GM06990 (cell line): ENCODE results near the gene BARX1.
"Not testable (repeated sequence)": the region's sequence is repeated elsewhere in the genome, so short reads cannot be mapped to it uniquely, and the experiment has no call there.

ENCODE experiments used
- DNase-seq: peaks from one replicate; pipeline ENCODE4 v3.0.0-alpha.2; 2011; ENCODE audit not compliant: insufficient read length; ENCODE audit errors: extremely low read depth
- H3K27me3 ChIP-seq: replicated peaks from 2 replicates; pipeline ENCODE4 v1.6.0; 2011; ENCODE audit warnings: low read length; ENCODE audit not compliant: control insufficient read depth, insufficient read depth
- H3K36me3 ChIP-seq: 2 replicates; pipeline ENCODE4 v1.5.1; 2011; ENCODE audit warnings: low read length; ENCODE audit not compliant: control insufficient read depth, insufficient read depth
- H3K4me3 ChIP-seq: replicated peaks from 2 replicates; pipeline ENCODE4 v1.5.1; 2011; ENCODE audit warnings: low read depth, mild to moderate bottlenecking, control low read depth, low read length
- TF ChIP-seq, protein P1 (sequence below): IDR thresholded peaks from 2 replicates; pipeline ENCODE4 v1.5.1; 2011; ENCODE audit warnings: low read length, control low read depth, mild to moderate bottlenecking, inconsistent platforms; ENCODE audit not compliant: insufficient read depth, poor library complexity, severe bottlenecking

Gene BARX1

GRCh38 chr9:93963969-93964368, 8.8 kb upstream of the BARX1 start:
- TF ChIP-seq, protein P1, sequence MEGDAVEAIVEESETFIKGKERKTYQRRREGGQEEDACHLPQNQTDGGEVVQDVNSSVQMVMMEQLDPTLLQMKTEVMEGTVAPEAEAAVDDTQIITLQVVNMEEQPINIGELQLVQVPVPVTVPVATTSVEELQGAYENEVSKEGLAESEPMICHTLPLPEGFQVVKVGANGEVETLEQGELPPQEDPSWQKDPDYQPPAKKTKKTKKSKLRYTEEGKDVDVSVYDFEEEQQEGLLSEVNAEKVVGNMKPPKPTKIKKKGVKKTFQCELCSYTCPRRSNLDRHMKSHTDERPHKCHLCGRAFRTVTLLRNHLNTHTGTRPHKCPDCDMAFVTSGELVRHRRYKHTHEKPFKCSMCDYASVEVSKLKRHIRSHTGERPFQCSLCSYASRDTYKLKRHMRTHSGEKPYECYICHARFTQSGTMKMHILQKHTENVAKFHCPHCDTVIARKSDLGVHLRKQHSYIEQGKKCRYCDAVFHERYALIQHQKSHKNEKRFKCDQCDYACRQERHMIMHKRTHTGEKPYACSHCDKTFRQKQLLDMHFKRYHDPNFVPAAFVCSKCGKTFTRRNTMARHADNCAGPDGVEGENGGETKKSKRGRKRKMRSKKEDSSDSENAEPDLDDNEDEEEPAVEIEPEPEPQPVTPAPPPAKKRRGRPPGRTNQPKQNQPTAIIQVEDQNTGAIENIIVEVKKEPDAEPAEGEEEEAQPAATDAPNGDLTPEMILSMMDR: no peak
- DNase-seq: no peak
- Histone ChIP-seq H3K4me3 (no peak overlapping the region), H3K27me3 (peaks cover 2% of the 10 kb centered on the region), H3K36me3 (no peaks in the 10 kb centered on the region)

DNA sequence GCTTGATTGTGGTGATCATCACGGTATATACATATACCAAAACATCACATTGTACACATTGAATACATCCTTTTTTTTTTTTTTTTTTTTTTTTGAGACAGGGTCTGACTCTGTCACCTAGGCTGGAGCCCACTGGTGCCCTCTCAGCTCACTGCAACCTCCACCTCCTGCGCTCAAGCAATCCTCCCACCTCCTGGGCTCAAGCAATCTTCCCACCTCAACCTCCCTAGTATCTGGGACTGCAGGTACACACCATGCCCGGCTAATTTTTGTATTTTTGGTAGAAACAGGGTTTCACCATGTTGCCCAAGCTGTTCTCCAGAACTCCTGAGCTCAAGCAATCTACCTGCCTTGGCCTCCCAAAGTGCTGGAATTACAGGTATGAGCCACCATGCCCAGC, 8.3 kb upstream of the BARX1 start:
- not testable (repeated sequence) for H3K27me3 ChIP-seq, H3K4me3 ChIP-seq, DNase-seq, H3K36me3 ChIP-seq

- Histone ChIP-seq H3K36me3 (no peaks in the 10 kb centered on the region), H3K4me3 (no peak overlapping the region), H3K27me3 (peaks cover 3% of the 10 kb centered on the region)
- TF ChIP-seq, protein P1: peak; percentile 76
- no peak for DNase-seq
These were observed 7.6 kb upstream of the BARX1 start for GRCh38 chr9:93962561-93963440.

GRCh38 chr9:93962017-93962416, 6.9 kb upstream of the BARX1 start:
- H3K4me3 ChIP-seq: no peak overlapping the region
- peaks cover 3% of the 10 kb centered on the region for H3K27me3 ChIP-seq
- TF ChIP-seq, protein P1: no peak
- H3K36me3 ChIP-seq: no peaks in the 10 kb centered on the region
- no peak for DNase-seq

- no peak for DNase-seq
- Histone ChIP-seq H3K36me3 (no peaks in the 10 kb centered on the region), H3K27me3 (peaks cover 3% of the 10 kb centered on the region), H3K4me3 (no peak overlapping the region)
- TF ChIP-seq, protein P1: no peak
These were observed 6.1 kb upstream of the BARX1 start for GRCh38 chr9:93960971-93961841.
